B cell (primary cell): ENCODE data around the gene INTS7. TPM values are rescaled to one million over a fixed set of nuclear protein-coding genes. Genes with fewer than 3 reads are reported as not detected.

Source experiments
- ATAC-seq: fragments of 200-7000 bp; cut with Tn5 transposase; one replicate; pipeline ENCODE4 v1.10.0; 2021; ENCODE audit warnings: low read depth, mild to moderate bottlenecking, moderate number of reproducible peaks, moderate library complexity
- CTCF ChIA-PET: fragments of 350-600 bp; sonication (Branson Sonifier 250); formaldehyde crosslinking; loops from one replicate; lab custom pipeline; 2021; ENCODE audit warnings: antibody characterized with exemption, inconsistent platforms; lab: Charles Lee
- POLR2A ChIA-PET: fragments of 350-600 bp; sonication (Branson Sonifier 250); formaldehyde crosslinking; loops from one replicate; lab custom pipeline; 2021; ENCODE audit warnings: antibody characterized with exemption; lab: Charles Lee
- DNase-seq: peaks from one replicate; pipeline ENCODE4 v3.0.0; 2013
- H2AFZ ChIP-seq: 2 replicates; pipeline ENCODE4 v1.6.1; 2012; ENCODE audit warnings: mild to moderate bottlenecking, low read depth, low read length; ENCODE audit not compliant: insufficient read depth, poor library complexity, severe bottlenecking
- H3K27ac ChIP-seq, 2 donors: 1 replicate in 1 of 2; 2 replicates in 1 of 2; pipeline ENCODE4 v1.5.1; 2012 to 2013; ENCODE audit warnings: low read length in 2 of 2, mild to moderate bottlenecking in 2 of 2, moderate library complexity in 1 of 2
- H3K27me3 ChIP-seq, 4 experiments: fragments of 200-600 bp in 1 of 4; sonication (generic) in 1 of 4; replicated peaks in 1 of 4; 1 replicate in 2 of 4; 2 replicates in 2 of 4; pipeline versions ENCODE4 v1.6.1 to v1.7.0; 2013 to 2016; ENCODE audit warnings: low read length in 3 of 4, mild to moderate bottlenecking in 2 of 4, mixed read lengths in 1 of 4, moderate library complexity in 1 of 4; ENCODE audit not compliant: insufficient read depth in 4 of 4, control insufficient read depth in 3 of 4; ENCODE audit errors: control extremely low read depth in 1 of 4
- H3K36me3 ChIP-seq, 2 experiments: replicated peaks in 1 of 2; 1 replicate in 1 of 2; 2 replicates in 1 of 2; pipeline versions ENCODE4 v1.6.1 to v1.7.1; 2013; ENCODE audit warnings: low read length in 1 of 2; ENCODE audit not compliant: insufficient read depth in 2 of 2, control insufficient read depth in 1 of 2; ENCODE audit errors: control extremely low read depth in 1 of 2, extremely low read depth in 1 of 2
- H3K4me1 ChIP-seq, 2 donors: fragments of 200-600 bp in 1 of 2; sonication (generic) in 1 of 2; 1 replicate in 1 of 2; 2 replicates in 1 of 2; pipeline versions ENCODE4 v1.5.1 to v1.6.1; 2013 to 2017; ENCODE audit warnings: low read length in 2 of 2; ENCODE audit not compliant: control insufficient read depth in 2 of 2, insufficient read depth in 2 of 2
- H3K4me2 ChIP-seq: replicated peaks from 2 replicates; pipeline ENCODE3; 2012; ENCODE audit warnings: mild to moderate bottlenecking, low read depth, low read length; ENCODE audit not compliant: poor library complexity, severe bottlenecking
- H3K4me3 ChIP-seq, 5 experiments: fragments of 200-600 bp in 1 of 5; sonication (generic) in 1 of 5; 1 replicate in 3 of 5; 2 replicates in 2 of 5; pipeline versions ENCODE4 v1.5.1 to v1.7.0; 2011 to 2016; ENCODE audit warnings: low read length in 4 of 5, mild to moderate bottlenecking in 4 of 5, low read depth in 2 of 5, control low read depth in 1 of 5, moderate library complexity in 1 of 5; ENCODE audit not compliant: insufficient read depth in 1 of 5; ENCODE audit errors: control extremely low read depth in 1 of 5, extremely low read depth in 1 of 5
- H3K79me2 ChIP-seq: fragments of 200-600 bp; sonication (generic); one replicate; pipeline ENCODE4 v1.6.0; 2016; ENCODE audit warnings: low read length; ENCODE audit not compliant: control insufficient read depth, insufficient read depth
- H3K9ac ChIP-seq: fragments of 200-600 bp; sonication (generic); 2 replicates; pipeline ENCODE4 v1.6.1; 2017; ENCODE audit warnings: mild to moderate bottlenecking, low read length, moderate library complexity
- H3K9me3 ChIP-seq, 3 donors: one replicate each; pipeline versions ENCODE4 v1.6.1 to v1.7.1; 2013; ENCODE audit warnings: low read length in 2 of 3; ENCODE audit not compliant: control insufficient read depth in 2 of 3, insufficient read depth in 1 of 3; ENCODE audit errors: control extremely low read depth in 1 of 3
- H4K20me1 ChIP-seq: 2 replicates; pipeline ENCODE4 v1.6.0; 2012; ENCODE audit warnings: mild to moderate bottlenecking, low read length; ENCODE audit not compliant: insufficient read depth, control insufficient read depth, poor library complexity, severe bottlenecking
- H3K27ac Mint-ChIP-seq: one replicate; pipeline ENCODE4 v1.8.0; 2021; ENCODE audit warnings: mixed read lengths
- H3K27me3 Mint-ChIP-seq: one replicate; pipeline ENCODE4 v1.8.0; 2021; ENCODE audit warnings: mixed read lengths
- H3K4me1 Mint-ChIP-seq: one replicate; pipeline ENCODE4 v1.8.0; 2021; ENCODE audit warnings: mixed read lengths
- H3K4me3 Mint-ChIP-seq: one replicate; pipeline ENCODE4 v1.8.0; 2021; ENCODE audit warnings: mixed read lengths
- H3K9me3 Mint-ChIP-seq: one replicate; pipeline ENCODE4 v1.8.0; 2022; ENCODE audit warnings: mixed read lengths; ENCODE audit not compliant: insufficient read depth
- CTCF ChIP-seq: fragments of 200-600 bp; IDR thresholded peaks from one replicate; pipeline ENCODE4 v1.8.0; 2022; ENCODE audit warnings: antibody characterized with exemption, mild to moderate bottlenecking
- EZH2 ChIP-seq: IDR thresholded peaks from 2 replicates; pipeline ENCODE4 v1.6.1; 2012; ENCODE audit warnings: borderline replicate concordance, low read depth, mild to moderate bottlenecking, moderate library complexity, low read length; ENCODE audit not compliant: insufficient read depth, poor library complexity, severe bottlenecking
- WGBS: methylation state at CpG from one replicate; pipeline ENCODE4 v1.1.5; 2013; ENCODE audit warnings: missing lambda C conversion rate; ENCODE audit not compliant: insufficient coverage; 5-methylcytosine and 5-hydroxymethylcytosine counted together
- intact Hi-C: fragments of 100-400 bp; cut with micrococcal nuclease; formaldehyde crosslinking; loops from one replicate; pipeline ENCODE4 v1.10.0; 2022
- polyA plus RNA-seq: library from polyadenylated mRNA; depleted of rRNA; stranded (reverse); fragments of >200 nt; gene quantifications from 2 replicates; pipeline ENCODE4 v1.2.3, GENCODE V29; 2012
- total RNA-seq, 2 donors: library from RNA; stranded (reverse); fragments of 120-200 nt in 1 of 2; gene quantifications; 1 replicate in 1 of 2; 2 replicates in 1 of 2; pipeline versions ENCODE4 v1.2.3 to v1.2.4, GENCODE V29; 2013 to 2022

Gene INTS7
- total and polyA plus RNA-seq, 2 donors (not counting 1 experiment from before 2014, with no cell fraction given), result 8.3 to 19.2 TPM

- Histone ChIP-seq H2AFZ (no peak overlapping the region), H3K4me3 (no peak overlapping the region), H3K9me3 (no peaks in the 10 kb centered on the region), H3K27me3 (no peaks in the 10 kb centered on the region), H3K9ac (no peak overlapping the region), H3K4me2 (no peak overlapping the region), H4K20me1 (no peaks in the 10 kb centered on the region), H3K79me2 (no peaks in the 10 kb centered on the region), H3K4me1 (peaks cover 18 to 30% of the 10 kb centered on the region in 2 donors), H3K36me3 (no peaks in the 10 kb centered on the region), H3K27ac (no peak overlapping the region)
- Mint-ChIP-seq H3K4me1 (peaks cover 38% of the 10 kb centered on the region), H3K4me3 (peak overlapping the region; percentile 17), H3K27ac (peak overlapping the region; percentile 43), H3K27me3 (no peaks in the 10 kb centered on the region), H3K9me3 (no peaks in the 10 kb centered on the region)
- ChIA-PET POLR2A (no interaction called here), CTCF (no interaction called here)
- TF ChIP-seq CTCF (no peak), EZH2 (no peak)
- WGBS, result 40% methylated on average over 1 of the region's 6 CpGs
- ATAC-seq, result peak; percentile 60
- DNase-seq, result peak; percentile 37
- intact Hi-C loops, result loop anchor here (5.0 kb wide), 2 partner anchors 103 to 253 kb away; partner anchors contain the start of gene LPGAT1
Observed at GRCh38 chr1:211935448-211935970, 99.8 kb downstream of the INTS7 start.

DNA sequence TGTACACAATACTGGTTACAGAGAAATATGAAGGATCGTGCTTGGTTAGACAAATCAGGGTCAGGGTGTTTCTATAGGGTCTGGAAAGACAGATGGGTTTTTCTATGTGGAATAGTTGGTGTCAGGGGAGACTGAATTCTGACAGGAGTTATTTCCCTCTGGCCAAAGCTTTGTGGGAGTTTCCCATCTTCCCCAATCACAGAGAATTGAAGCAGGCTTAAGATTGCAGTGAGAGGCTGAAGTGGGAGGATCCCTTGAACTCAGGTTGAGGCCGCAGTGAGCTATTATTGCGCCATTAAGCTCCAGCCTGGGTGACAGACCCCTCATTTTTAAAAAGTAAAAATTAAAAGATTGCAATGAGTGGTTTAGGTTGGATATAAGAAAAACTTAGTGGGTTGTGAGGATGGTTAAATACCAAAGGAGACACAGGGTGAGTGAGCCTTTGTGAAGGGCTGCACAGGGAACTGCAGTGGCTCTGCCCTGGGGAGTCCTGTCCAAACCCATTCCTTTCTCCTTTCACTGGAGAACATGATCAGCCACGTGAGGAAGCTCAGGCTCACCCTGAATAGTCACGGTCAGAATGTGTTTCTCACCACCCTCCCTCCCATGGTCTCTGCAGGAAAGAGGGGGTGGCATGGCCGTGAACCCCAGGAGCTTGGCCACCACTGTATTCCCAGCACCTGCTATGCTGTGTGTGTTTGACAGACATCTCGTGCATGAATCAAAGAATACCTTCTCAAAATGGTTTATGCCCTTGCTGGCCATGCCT, 101.2 kb downstream of the INTS7 start:
- Histone ChIP-seq H3K9me3 (no peaks in the 10 kb centered on the region), H3K4me1 (peaks cover 15 to 22% of the 10 kb centered on the region in 2 donors), H3K36me3 (no peaks in the 10 kb centered on the region), H3K4me2 (no peak overlapping the region), H2AFZ (no peak overlapping the region), H4K20me1 (no peaks in the 10 kb centered on the region), H3K79me2 (no peaks in the 10 kb centered on the region), H3K9ac (no peak overlapping the region), H3K27me3 (no peaks in the 10 kb centered on the region), H3K4me3 (no peak overlapping the region), H3K27ac (no peak overlapping the region)
- 62% methylated on average over 5 of the region's 7 CpGs for WGBS
- no peak overlapping the region for H3K4me3 Mint-ChIP-seq
- no peaks in the 10 kb centered on the region for H3K27me3 Mint-ChIP-seq
- DNase-seq (no peak), ATAC-seq (no peak)
- no peak for TF ChIP-seq CTCF
- no peak for TF ChIP-seq EZH2
- no peak overlapping the region for H3K27ac Mint-ChIP-seq
- POLR2A ChIA-PET, result no interaction called here
- CTCF ChIA-PET, result no interaction called here
- H3K9me3 Mint-ChIP-seq, result no peaks in the 10 kb centered on the region
- intact Hi-C loops, result no loop called here
- peaks cover 27% of the 10 kb centered on the region for H3K4me1 Mint-ChIP-seq
